Globus pallidus (tissue), 1 donor: ENCODE results near the gene STK24.

Source experiments
- DNase-seq: peaks from one replicate; pipeline ENCODE4 v3.0.0-alpha.2; 2015; ENCODE audit warnings: low spot score

Gene STK24

DNA sequence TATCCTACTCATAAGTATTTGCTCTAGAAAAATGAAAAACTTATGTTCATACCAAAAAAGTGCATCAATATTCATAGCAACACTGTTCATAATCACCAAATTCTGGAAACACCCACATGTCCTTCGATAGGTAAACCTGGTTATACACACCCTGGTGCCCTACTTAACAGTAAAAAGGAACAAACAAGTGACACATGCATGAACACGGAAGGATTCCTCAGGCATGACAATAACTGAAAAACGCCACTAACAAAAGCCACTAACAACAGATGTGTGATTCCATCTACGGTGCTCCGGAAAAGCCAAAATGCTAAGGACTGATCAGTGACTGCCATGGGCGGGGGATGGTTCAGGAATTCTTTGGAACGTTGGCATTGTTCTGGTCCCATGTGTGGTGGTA lies 65.5 kb downstream of the STK24 start:
- no peak for DNase-seq

GRCh38 chr13:98510156-98510509 lies 66.8 kb downstream of the STK24 start:
- no peak for DNase-seq

GRCh38 chr13:98509271-98510155 lies 67.4 kb downstream of the STK24 start:
- no peak for DNase-seq

- no peak for DNase-seq
Measured at GRCh38 chr13:98508685-98509084, 68.2 kb downstream of the STK24 start.

DNA sequence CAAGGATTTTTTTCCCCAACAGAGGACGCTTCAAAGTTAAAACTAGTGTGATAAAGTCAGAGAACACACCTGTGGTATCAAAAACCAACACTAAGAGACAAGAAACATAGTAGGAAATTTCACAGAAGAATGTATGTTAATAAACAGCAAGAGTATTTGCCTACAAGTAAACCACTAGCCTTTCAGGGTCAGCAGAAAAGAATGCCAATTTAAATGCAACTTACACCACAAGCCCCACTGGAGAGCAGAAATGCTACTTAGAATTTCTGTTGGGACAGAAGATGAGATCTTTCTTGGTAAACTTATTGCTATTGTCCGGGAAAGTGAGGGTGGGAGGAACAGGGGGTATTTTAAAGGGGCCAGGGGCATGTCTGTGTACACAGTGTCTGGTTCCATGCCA lies 68.6 kb downstream of the STK24 start:
- DNase-seq = no peak

- DNase-seq = no peak
Measured at GRCh38 chr13:98507282-98507797, 69.6 kb downstream of the STK24 start.

DNA sequence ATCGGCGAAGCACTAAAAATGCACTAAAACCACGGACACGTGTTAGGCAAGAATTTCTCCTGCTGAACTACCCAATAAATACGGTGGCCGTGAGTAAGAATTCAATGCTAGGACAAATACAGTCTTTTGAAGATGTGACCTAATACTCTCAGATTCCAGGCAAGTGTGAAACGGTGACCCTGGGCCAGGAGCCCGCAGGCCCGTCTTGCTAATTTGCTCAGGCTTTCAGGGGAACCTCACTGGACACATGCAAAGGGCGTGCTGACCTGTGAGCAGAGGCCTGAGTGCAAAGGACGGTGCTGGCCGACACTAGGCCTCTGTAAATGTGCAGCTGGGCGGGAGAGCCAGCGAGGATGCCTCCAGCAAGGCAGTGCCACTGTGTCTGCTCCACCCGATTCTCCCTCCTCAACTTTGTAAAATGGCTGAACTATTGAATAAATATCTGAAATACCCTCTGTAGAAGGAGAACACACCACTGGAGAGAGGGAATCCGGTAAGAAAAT lies 70.1 kb downstream of the STK24 start:
- no peak for DNase-seq

- DNase-seq = no peak
Measured at GRCh38 chr13:98506322-98506721, 70.6 kb downstream of the STK24 start.

GRCh38 chr13:98505217-98505616 lies 71.7 kb downstream of the STK24 start:
- no peak for DNase-seq

DNA sequence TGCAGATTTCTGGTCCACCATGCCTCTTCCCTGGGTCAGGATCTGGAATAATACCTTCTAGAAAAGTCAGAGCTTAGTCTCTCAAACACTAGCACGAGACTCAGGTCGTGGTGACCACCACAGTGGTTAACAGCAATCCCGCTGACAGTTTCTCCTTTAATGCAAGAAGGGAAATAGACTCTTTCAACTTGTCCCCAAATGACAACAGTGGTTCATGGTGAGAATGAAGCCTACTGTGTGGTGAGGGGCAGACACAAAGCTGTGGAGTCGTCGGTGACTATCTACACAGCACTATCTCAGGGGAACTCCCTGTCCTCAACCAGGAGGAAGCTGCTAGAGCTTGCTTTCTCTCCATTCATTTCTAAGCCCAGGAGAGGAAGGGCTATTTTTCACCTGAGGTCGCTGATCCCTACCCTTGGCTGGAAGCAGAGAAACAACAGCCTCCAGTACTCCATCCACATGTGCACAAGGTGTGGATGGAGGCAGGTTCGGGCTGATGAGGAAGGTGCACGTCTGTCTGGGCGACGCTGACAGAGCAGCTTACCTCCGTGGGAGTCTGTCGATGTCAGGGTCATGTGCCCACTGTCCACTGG lies 72.4 kb downstream of the STK24 start:
- no peak for DNase-seq

DNA sequence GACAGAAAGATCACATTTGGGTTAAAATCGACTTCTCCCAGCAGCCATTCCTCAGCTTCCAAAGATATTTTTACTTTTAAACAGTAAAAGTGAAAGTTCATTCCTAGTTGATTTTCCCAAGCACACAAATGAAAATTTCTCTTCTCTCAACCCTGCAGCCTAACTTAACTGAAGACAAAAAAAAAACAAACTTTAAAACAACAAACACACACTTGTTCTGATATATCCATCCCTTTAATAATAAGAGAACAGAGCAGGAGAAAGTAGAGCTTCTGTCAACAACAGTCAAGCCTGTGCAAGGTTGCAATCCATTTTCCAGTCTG lies 72.9 kb downstream of the STK24 start:
- DNase-seq = no peak

DNA sequence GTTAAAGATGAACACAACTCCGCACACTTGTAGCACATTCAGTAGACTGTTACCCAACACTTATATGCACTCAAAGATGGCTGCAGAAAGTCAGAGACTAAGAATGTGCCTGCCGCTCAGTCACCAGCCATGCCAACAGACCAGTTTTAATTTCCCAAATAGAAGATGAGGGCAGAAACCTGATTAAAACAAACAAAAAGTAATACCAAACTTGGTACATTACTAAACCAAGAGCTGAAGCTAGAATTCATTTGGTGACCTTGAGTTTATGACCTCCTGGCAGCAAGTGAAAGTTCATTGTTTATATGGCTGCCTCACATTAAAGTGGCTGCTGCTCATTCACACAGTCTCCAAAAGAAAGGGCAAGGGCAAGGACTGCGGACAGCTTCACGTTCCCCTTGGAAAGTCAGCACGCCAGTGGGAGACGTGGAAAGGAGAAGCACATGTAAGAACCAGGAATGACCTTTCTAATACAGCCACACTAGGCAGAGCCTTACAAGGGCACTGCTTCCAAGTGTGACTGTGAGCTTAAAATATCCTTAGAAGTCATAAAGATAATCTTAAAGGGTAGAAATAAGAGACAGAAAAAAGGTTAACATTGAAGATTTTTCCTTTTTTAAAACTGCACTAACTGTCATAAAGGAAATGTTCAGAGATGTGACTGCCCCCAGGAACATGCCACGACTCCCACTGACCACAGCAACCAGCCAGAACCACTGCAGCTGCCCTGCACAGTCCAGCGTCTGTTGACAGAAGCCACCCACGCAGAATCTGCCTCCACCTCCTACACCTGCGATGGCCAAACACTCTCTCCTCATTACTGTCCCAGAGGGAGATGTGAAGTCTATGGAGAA lies 73.5 kb downstream of the STK24 start:
- DNase-seq = no peak

DNA sequence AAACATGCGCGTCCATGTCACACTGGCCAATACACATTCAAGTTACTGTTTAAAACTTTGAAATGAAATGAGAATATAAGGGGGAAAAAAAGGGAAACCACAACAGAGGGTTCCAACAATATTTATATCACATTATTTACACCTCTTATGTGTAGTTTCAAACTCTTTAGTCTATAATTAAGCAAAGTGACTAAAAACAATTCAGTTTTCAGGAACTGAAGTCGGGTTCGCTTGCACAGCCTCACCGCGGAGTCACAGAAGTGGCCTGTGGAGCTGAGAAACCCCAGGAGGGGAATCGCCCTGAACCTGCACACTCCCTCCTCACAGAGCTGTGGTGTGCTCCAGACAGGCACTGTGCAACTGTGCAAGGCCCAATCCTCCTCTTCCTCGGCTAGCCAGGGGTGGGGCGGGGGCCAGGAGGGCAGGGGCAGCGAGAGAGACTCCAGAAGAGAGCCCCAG lies 75.9 kb downstream of the STK24 start:
- no peak for DNase-seq

- DNase-seq = no peak
Measured at GRCh38 chr13:98496966-98497365, 79.9 kb downstream of the STK24 start.

- no peak for DNase-seq
Measured at GRCh38 chr13:98496479-98496791, 80.5 kb downstream of the STK24 start.

DNA sequence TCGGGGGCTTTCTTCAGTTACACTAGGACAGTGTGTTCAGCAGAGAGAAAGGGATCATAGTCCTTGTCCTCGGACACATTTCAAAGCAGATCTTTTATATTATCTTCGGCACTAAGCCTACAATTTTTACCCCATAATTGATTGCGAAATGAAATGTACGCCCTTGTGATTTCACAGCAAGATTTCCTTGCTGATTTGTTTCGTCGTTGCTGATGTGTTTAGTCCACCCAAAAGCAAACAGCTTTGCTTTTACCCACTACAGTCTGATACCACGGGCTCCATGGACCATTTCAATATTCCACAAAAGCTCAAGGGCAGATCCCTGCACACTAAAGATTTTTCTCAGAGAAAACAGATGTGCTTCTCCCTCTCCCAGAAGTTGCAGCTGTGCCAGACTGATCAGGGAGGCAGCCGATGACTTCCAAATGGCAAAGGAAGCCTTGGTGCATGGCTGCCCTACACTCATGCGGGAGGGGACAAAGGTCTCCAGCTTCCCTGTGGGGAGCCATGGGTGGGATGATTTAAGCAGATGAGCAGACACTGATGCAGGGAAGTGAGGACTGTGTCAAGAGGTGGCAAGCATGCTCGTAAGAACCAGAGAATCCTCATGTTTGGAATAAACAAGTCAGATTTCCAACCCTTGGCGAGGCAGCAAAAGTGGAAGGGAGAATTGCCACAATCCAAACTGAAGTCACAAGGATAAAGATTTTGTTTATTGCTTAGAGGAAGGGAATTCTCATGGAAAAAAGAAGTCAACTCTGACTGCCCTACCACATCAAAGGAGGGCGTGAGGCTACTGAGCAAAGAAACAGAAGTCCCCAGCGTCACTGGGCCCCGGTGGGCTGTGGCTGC lies 81.1 kb downstream of the STK24 start:
- no peak for DNase-seq

DNA sequence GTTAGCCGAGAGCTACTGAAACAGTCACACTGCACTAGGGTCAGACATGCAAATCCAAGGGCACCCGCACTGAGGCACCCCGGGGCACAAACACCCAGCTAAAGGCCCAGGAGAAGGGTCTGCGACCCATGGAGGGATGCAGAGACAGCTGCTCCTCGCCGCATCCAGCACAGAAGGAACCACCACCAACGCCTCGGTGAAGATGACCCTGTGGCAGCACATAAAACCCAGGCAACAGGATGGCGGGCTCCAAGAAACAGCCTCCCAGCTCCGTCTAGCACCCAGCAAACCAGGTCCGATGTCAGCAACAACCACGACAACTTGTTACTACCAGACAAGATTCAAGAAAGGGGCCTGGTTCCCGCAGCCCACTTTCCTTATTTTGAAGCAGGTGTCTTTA lies 82.1 kb downstream of the STK24 start:
- no peak for DNase-seq

DNA sequence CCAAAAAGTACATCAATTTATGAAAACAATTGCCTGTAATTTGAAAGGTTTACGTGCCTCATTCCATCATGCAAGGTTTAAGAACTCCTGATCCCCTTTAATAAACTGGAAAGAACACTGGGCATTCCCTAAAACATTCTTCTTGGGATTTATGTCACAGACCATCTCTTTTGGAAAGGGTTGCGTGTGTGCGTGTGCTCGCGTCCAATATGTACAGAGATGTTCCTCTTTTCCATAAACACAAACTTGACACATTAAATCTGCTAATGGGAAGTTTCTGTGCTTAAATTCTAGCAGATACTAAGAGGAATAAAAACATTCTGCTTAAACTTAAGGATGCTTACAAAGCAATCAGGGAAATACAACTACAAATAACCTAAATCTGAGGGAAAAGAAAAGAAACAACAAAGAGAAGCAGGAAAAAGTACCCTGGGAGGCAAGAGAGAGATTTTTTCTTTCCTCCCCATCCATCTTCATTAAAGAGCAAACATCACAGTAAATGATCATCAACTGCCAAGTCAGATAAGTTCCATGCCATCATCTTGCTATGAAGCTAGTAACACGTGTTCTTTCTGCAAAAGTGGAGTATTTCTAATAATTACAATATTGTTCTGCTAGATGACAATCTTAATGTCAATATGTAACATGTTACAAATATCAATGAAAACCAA lies 83.7 kb downstream of the STK24 start:
- no peak for DNase-seq

- no peak for DNase-seq
Measured at GRCh38 chr13:98492335-98493041, 84.4 kb downstream of the STK24 start.

- no peak for DNase-seq
Measured at GRCh38 chr13:98490866-98491265, 86.0 kb downstream of the STK24 start.
